ENCODE measurements around the gene DHX8. TPM values are rescaled to one million over a fixed set of nuclear protein-coding genes. Genes with fewer than 3 reads are reported as not detected.
"Not testable (repeated sequence)": the region's sequence is repeated elsewhere in the genome, so short reads cannot be mapped to it uniquely, and the experiment has no call there.

DHX8 gene
- total RNA-seq, 2 donors from 2014 or later, result 37.2 to 43.6 TPM

GRCh38 chr17:43456029-43456428 lies 27.7 kb upstream of the DHX8 start:
- Histone ChIP-seq H3K36me3 (no peaks in the 10 kb centered on the region), H3K4me3 (no peak overlapping the region), H3K27ac (no peak overlapping the region), H3K27me3 (replicated peaks; ENCODE audit: insufficient read depth) (no peaks in the 10 kb centered on the region), H3K9me3 (no peaks in the 10 kb centered on the region), H3K4me1 (ENCODE audit: control insufficient read depth in 1 of 2, low read depth in 2 of 2) (no peaks in the 10 kb centered on the region)
- ATAC-seq (ENCODE audit: insufficient number of reproducible peaks, low FRiP score, low read depth), result no peak
- no peak for DNase-seq (ENCODE audit: low spot score)
- TF ChIP-seq CTCF (IDR thresholded peaks at IDR 0.05), result no peak

GRCh38 chr17:43456661-43457361 lies 27.0 kb upstream of the DHX8 start:
- H3K9me3 ChIP-seq, result no peaks in the 10 kb centered on the region
- ATAC-seq (ENCODE audit: insufficient number of reproducible peaks, low FRiP score, low read depth), result no peak
- TF ChIP-seq CTCF (IDR thresholded peaks at IDR 0.05), result no peak
- H3K4me1 ChIP-seq (ENCODE audit: control insufficient read depth in 1 of 2, low read depth in 2 of 2), result no peaks in the 10 kb centered on the region
- H3K36me3 ChIP-seq, result no peaks in the 10 kb centered on the region
- no peak overlapping the region for H3K27ac ChIP-seq
- no peaks in the 10 kb centered on the region for H3K27me3 ChIP-seq (replicated peaks; ENCODE audit: insufficient read depth)
- no peak for DNase-seq (ENCODE audit: low spot score)
- no peak overlapping the region for H3K4me3 ChIP-seq

- no peaks in the 10 kb centered on the region for H3K9me3 ChIP-seq
- no peaks in the 10 kb centered on the region for H3K36me3 ChIP-seq
- no peak for DNase-seq (ENCODE audit: low spot score)
- no peaks in the 10 kb centered on the region for H3K4me1 ChIP-seq (ENCODE audit: control insufficient read depth in 1 of 2, low read depth in 2 of 2)
- H3K4me3 ChIP-seq, result no peak overlapping the region
- TF ChIP-seq CTCF (IDR thresholded peaks at IDR 0.05), result no peak
- H3K27me3 ChIP-seq (replicated peaks; ENCODE audit: insufficient read depth), result no peaks in the 10 kb centered on the region
- no peak for ATAC-seq (ENCODE audit: insufficient number of reproducible peaks, low FRiP score, low read depth)
- no peak overlapping the region for H3K27ac ChIP-seq
Observed at GRCh38 chr17:43457362-43457692, 26.4 kb upstream of the DHX8 start.

GRCh38 chr17:43459878-43460277 lies 23.9 kb upstream of the DHX8 start:
- ATAC-seq (ENCODE audit: insufficient number of reproducible peaks, low FRiP score, low read depth); H3K4me1 ChIP-seq (ENCODE audit: control insufficient read depth in 1 of 2, low read depth in 2 of 2); H3K4me3 ChIP-seq; H3K27ac ChIP-seq; H3K36me3 ChIP-seq; H3K9me3 ChIP-seq; DNase-seq (ENCODE audit: low spot score); H3K27me3 ChIP-seq (replicated peaks; ENCODE audit: insufficient read depth): not testable (repeated sequence)

- Histone ChIP-seq H3K27ac (no peak overlapping the region), H3K4me1 (ENCODE audit: control insufficient read depth in 1 of 2, low read depth in 2 of 2) (no peaks in the 10 kb centered on the region), H3K36me3 (no peaks in the 10 kb centered on the region), H3K9me3 (no peaks in the 10 kb centered on the region), H3K4me3 (no peak overlapping the region), H3K27me3 (replicated peaks; ENCODE audit: insufficient read depth) (no peaks in the 10 kb centered on the region)
- TF ChIP-seq CTCF (IDR thresholded peaks at IDR 0.05), result no peak
- no peak for ATAC-seq (ENCODE audit: insufficient number of reproducible peaks, low FRiP score, low read depth)
- no peak for DNase-seq (ENCODE audit: low spot score)
Observed at GRCh38 chr17:43461185-43461584, 22.6 kb upstream of the DHX8 start.

- not testable (repeated sequence) for H3K9me3 ChIP-seq; H3K27ac ChIP-seq; H3K36me3 ChIP-seq; DNase-seq (ENCODE audit: low spot score); H3K27me3 ChIP-seq (replicated peaks; ENCODE audit: insufficient read depth); H3K4me3 ChIP-seq; H3K4me1 ChIP-seq (ENCODE audit: control insufficient read depth in 1 of 2, low read depth in 2 of 2); ATAC-seq (ENCODE audit: insufficient number of reproducible peaks, low FRiP score, low read depth)
Observed at GRCh38 chr17:43462569-43462968, 21.2 kb upstream of the DHX8 start.
